ENCODE data around the gene SIRT1.
A peak's percentile ranks its signal among the peaks of the same experiment; 100 is the strongest.
"Not testable (repeated sequence)": the region's sequence is repeated elsewhere in the genome, so short reads cannot be mapped to it uniquely, and the experiment has no call there.

The SIRT1 gene

DNA sequence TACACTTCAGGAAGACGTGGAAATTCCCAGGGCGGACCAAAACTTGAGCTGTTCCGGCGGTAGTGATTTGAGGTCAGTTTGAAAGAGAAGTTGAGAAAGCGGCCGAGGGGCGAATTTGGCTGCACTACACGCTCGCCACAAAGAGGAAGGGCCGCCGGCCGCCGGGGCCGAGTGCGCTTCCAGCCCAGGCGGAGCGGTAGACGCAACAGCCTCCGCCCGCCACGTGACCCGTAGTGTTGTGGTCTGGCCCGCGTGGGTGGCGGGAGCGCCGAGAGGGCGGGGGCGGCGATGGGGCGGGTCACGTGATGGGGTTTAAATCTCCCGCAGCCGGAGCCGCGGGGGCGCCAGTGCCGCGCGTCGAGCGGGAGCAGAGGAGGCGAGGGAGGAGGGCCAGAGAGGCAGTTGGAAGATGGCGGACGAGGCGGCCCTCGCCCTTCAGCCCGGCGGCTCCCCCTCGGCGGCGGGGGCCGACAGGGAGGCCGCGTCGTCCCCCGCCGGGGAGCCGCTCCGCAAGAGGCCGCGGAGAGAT is at the start of gene SIRT1:
SIRT1 (plus strand) TSS at position 344 of the 529 bp plus-strand sequence; CDS start at position 410, 66 bp downstream.
- in situ Hi-C loops (cut with MboI; ENCODE audit: low pct_unique_long_range_greater_than_20kb, low sequenced_read_pairs, unreplicated experiment): no loop called here
- TF ChIP-seq, protein P1, sequence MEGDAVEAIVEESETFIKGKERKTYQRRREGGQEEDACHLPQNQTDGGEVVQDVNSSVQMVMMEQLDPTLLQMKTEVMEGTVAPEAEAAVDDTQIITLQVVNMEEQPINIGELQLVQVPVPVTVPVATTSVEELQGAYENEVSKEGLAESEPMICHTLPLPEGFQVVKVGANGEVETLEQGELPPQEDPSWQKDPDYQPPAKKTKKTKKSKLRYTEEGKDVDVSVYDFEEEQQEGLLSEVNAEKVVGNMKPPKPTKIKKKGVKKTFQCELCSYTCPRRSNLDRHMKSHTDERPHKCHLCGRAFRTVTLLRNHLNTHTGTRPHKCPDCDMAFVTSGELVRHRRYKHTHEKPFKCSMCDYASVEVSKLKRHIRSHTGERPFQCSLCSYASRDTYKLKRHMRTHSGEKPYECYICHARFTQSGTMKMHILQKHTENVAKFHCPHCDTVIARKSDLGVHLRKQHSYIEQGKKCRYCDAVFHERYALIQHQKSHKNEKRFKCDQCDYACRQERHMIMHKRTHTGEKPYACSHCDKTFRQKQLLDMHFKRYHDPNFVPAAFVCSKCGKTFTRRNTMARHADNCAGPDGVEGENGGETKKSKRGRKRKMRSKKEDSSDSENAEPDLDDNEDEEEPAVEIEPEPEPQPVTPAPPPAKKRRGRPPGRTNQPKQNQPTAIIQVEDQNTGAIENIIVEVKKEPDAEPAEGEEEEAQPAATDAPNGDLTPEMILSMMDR (IDR thresholded peaks at IDR 0.05; ENCODE audit: extremely low read depth, insufficient read depth, missing control alignments): peak; percentile 17
- DNase-seq (ENCODE audit: low spot score): peak; percentile 93

DNA sequence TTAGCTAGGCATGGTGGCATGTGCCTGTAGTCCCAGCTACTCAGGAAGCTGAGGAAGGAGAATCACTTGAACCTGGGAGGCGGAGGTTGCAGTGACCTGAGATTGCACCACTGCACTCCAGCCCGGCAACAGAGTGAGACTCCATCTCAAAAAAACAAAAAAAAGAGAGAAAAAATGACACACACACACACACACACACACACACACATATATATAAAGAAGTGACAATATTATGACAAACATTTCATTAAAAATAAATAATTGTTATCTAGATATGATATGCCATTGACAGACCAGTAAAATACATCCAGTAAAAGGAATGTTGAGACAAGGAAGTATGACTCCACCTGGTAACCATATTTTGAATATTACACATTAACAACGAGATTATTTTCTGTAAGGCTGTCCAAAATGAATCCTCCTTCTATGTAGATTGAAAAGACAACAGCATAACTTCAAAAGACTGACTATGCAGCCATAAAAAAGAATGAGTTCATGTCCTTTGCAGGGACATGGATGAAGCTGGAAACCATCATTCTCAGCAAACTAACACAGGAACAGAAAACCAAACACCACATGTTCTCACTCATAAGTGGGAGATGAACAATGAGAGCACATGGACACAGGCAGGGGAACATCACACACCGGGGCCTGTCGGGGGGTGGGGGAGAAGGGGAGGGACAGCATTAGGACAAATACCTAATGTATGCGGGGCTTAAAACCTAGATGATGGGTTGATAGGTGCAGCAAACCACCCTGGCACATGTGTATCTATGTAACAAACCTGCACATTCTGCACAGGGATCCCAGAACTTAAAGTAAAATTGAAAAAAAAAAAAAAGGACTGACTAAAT is 48.7 kb upstream of the SIRT1 start:
- DNase-seq (ENCODE audit: low spot score); in situ Hi-C loops (cut with MboI; ENCODE audit: low pct_unique_long_range_greater_than_20kb, low sequenced_read_pairs, unreplicated experiment): not testable (repeated sequence)

GRCh38 chr10:67836488-67836887 is 48.0 kb upstream of the SIRT1 start:
- in situ Hi-C loops (cut with MboI; ENCODE audit: low pct_unique_long_range_greater_than_20kb, low sequenced_read_pairs, unreplicated experiment): no loop called here
- TF ChIP-seq, protein P1 (IDR thresholded peaks at IDR 0.05; ENCODE audit: extremely low read depth, insufficient read depth, missing control alignments): no peak
- DNase-seq (ENCODE audit: low spot score): no peak

DNA sequence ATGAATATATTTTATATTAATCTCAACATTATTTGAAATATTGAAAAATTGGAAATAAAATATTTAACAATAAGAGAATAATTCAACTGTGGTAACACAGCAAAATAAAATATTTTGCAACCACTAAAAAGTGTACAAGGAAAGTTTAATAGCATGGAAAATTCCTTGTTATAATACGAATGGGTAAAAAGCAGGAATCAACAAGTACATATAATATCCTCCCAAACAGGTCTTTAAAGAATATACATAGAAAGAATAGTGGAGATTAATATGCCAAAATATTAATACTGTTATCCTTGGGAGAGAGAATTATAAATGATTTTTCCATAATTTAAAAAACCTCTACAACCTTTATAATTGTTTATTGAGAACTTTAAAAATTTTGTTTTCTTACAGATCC is 47.5 kb upstream of the SIRT1 start:
- in situ Hi-C loops (cut with MboI; ENCODE audit: low pct_unique_long_range_greater_than_20kb, low sequenced_read_pairs, unreplicated experiment): no loop called here
- TF ChIP-seq, protein P1 (IDR thresholded peaks at IDR 0.05; ENCODE audit: extremely low read depth, insufficient read depth, missing control alignments): no peak
- no peak for DNase-seq (ENCODE audit: low spot score)

DNA sequence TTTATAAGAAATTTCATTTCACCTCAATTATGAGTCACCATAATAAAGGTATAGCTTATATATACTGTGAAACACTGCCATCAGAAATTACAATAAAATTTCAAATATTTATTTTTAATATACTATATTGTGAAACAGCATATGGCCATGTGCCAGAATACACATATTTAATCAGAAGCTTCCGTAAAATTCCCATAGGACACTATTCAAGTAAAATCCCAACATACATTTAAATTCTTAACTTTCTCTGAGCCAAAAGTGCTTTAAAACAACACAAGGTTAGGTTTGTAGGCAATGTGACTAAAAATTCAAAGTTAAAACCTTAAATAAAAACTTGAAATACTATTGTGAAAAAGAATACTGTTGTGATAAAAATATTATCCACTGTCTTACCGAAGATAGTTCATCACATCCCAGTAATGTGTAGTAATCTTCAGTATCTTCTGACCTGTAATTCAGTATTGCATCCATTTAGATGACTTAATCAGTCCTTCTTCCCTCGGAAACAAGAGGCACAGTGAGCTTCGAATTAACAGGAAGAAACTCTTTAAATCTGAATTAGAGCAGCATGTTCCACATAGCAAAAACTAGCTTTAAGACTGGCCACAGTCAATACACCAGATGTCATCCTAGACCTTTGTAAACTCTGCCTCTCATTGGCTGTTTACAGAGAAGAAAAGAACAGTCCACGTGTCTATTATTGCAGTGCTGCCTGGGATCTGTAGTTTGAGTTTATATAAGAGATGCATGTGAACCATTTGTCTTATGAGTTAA is 46.7 kb upstream of the SIRT1 start, which contains the start of gene DNAJC12:
DNAJC12 (minus strand) TSS at position 648 of the 774 bp plus-strand sequence; CDS start at position 471, 177 bp downstream.
- DNase-seq (ENCODE audit: low spot score): peak; percentile 19
- in situ Hi-C loops (cut with MboI; ENCODE audit: low pct_unique_long_range_greater_than_20kb, low sequenced_read_pairs, unreplicated experiment): no loop called here
- TF ChIP-seq, protein P1 (IDR thresholded peaks at IDR 0.05; ENCODE audit: extremely low read depth, insufficient read depth, missing control alignments): no peak

DNA sequence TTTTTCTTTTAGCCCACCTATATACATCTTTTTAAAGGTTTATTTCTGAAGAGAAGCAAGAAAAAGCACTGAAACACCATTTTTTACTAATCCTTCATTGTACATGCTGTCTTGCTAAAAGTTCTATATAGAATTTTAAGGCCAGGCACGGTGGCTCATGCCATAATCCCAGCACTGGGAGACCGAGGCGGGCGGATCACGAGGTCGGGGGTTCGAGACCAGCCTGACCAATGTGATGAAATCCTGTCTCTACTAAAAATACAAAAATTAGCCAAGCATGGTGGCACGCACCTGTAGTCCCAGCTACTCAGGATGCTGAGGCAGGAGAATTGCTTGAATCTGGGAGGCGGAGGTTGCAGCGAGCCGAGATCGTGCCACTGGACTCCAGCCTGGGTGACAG is 44.9 kb upstream of the SIRT1 start:
- in situ Hi-C loops (cut with MboI; ENCODE audit: low pct_unique_long_range_greater_than_20kb, low sequenced_read_pairs, unreplicated experiment); DNase-seq (ENCODE audit: low spot score): not testable (repeated sequence)

- in situ Hi-C loops (cut with MboI; ENCODE audit: low pct_unique_long_range_greater_than_20kb, low sequenced_read_pairs, unreplicated experiment): no loop called here
- no peak for DNase-seq (ENCODE audit: low spot score)
- TF ChIP-seq, protein P1 (IDR thresholded peaks at IDR 0.05; ENCODE audit: extremely low read depth, insufficient read depth, missing control alignments): no peak
These were observed 44.5 kb upstream of the SIRT1 start for GRCh38 chr10:67839951-67840350.
